Gastroesophageal sphincter (tissue), 3 donors: ENCODE measurements around the gene POLR3G.

Experiments
- POLR2A ChIP-seq, 2 donors: fragments of 450-650 bp; IDR thresholded peaks; one replicate each; pipeline ENCODE4 v1.6.1; 2017; ENCODE audit warnings: antibody characterized with exemption in 2 of 2, mild to moderate bottlenecking in 2 of 2, moderate library complexity in 1 of 2
- TF ChIP-seq, protein P1 (sequence below), 4 experiments: fragments of 200-600 bp in 2 of 4; fragments of 450-650 bp in 2 of 4; sonication (generic) in 1 of 4; IDR thresholded peaks; one replicate each; pipeline ENCODE4 v1.5.1; 2017 to 2019; ENCODE audit warnings: antibody characterized with exemption in 4 of 4, mild to moderate bottlenecking in 2 of 4, moderate library complexity in 2 of 4

GRCh38 chr5:90494043-90494442 is 19.4 kb downstream of the POLR3G start:
- TF ChIP-seq, protein P1, sequence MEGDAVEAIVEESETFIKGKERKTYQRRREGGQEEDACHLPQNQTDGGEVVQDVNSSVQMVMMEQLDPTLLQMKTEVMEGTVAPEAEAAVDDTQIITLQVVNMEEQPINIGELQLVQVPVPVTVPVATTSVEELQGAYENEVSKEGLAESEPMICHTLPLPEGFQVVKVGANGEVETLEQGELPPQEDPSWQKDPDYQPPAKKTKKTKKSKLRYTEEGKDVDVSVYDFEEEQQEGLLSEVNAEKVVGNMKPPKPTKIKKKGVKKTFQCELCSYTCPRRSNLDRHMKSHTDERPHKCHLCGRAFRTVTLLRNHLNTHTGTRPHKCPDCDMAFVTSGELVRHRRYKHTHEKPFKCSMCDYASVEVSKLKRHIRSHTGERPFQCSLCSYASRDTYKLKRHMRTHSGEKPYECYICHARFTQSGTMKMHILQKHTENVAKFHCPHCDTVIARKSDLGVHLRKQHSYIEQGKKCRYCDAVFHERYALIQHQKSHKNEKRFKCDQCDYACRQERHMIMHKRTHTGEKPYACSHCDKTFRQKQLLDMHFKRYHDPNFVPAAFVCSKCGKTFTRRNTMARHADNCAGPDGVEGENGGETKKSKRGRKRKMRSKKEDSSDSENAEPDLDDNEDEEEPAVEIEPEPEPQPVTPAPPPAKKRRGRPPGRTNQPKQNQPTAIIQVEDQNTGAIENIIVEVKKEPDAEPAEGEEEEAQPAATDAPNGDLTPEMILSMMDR (IDR thresholded peaks at IDR 0.05): no peak
- TF ChIP-seq POLR2A (IDR thresholded peaks at IDR 0.05): no peak
